ENCODE data around the gene ZNF503.

Gene ZNF503

GRCh38 chr10:75407224-75407712 lies 5.7 kb upstream of the ZNF503 start:
- DNase-seq, result no peak

- DNase-seq, result no peak
Measured at GRCh38 chr10:75406462-75407223, 5.1 kb upstream of the ZNF503 start.

DNA sequence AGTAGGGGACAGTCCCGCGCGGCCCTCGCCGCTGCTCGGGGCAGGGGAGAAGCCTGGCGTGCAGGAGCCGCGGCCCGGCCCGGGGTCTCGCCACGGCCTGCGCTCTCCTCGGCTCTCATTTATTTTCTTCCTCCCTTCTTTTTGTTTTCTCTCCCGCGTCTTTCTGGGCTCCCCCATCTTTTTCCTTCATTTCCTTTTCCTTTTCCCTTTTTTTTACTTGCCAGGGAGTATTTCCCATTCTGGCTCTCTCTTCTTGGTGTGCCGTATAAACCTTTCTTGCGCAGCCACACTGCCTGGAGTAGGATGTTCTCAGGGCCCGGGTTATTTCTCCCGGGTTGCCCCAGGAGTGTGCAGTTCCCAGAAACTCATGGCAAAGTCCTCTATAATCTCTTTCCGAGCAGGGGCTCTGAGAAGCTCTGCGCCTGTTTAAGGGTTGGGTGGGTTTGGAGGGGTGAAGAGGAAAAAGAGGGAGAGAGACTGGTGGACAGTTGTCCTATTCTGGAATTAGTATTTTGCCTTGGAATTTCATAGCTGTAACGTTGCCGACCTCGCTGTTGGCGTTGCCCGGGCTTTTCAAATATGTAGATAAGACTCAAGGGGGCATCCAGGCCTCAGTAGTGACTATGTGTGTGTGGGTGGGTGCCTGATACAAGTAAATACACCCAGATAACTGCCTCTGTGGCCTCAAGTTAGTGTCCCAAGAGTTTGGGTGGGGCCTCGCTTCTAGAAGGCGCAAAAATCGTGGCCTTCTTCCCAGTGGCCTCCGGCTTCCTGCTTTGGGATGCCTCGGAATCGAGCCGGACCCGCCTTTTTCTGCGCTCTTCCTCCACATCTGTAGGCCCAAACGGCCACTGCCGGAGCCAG lies 4.3 kb upstream of the ZNF503 start:
- DNase-seq, result no peak

DNA sequence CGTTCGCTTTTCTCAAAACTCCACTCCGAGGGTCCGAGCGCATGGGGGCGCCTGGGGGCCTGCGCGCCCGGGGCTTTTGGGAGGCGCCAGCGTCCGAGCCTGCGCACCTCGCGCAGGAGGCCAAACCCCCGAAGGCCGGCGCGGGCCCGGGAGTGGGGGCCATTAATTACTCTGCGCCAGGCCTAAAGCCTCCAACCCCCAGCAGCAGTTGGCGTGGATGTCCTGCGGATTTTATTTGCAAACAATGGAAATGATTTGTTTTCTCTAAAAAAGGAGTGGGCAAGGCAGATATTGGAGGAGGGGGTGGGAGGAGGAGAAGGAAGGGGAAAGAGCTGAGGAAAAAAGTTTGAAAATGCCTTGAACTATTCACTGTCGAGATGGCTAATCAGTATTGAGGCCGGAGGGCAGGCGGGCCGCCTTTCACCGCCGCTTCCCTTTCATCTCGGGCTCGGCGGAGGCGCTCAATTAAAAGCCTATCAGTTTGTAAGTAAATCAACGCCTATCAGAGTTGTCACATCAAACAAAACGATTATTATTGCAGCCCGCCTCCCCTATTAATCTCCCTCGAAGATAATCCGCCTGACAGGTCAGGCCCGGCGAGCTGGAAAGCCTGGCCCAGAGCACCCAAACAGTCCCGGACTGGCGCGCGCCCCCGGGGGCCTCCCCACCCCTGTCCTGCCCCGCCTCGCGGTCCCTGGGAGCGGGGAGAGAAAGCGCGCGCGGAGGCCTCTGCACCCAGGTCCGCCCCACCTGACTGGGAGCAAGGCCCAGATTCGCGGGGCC lies 3.4 kb upstream of the ZNF503 start:
- DNase-seq, result peak in 8 of 51 donors; percentile 19 to 47 (median 26)

DNA sequence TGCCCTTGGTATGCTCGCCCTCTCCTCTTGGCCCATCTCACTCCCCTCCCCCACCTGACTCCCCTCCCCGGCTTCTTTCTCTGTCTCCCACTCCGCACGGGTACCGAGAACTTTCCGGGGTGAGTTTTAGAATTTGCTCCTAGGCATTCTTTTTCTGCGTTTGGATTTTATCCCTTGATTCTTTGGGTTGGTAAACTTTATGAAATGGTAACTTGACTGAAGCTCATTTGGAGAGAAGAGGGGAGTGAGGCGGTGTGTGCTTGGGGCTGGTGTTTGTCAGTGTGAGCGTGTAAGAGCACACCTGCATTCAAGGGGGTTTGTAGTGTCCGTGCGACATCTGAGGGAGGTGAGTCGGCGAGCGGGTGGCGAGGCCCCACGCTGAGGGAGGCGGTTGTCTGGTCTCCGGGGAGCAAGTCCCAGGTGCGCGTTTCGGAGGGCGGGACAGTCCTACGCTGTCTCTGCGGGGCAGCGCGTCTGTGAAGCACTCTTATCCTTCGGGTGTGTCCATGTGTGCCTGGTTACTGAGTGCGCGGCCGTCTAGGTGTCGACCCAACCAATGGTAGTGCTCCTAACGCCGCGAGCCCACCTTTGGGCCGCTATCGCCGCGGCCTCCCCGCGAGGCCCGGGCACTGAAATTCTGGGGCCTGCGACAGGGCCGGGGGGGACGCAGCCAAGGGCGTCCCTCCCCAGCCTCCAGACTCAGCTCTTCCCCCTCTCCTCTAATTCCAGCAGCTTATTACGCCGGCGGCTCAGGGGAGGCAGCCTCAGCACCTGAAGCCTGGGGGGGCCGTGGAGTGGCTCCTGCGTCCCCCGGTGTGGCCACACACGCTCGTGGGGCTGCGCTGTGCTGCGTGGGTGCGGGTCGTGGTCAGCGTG lies 2.6 kb upstream of the ZNF503 start:
- DNase-seq, result peak in 4 of 51 donors; percentile 17 to 51 (median 46)

DNA sequence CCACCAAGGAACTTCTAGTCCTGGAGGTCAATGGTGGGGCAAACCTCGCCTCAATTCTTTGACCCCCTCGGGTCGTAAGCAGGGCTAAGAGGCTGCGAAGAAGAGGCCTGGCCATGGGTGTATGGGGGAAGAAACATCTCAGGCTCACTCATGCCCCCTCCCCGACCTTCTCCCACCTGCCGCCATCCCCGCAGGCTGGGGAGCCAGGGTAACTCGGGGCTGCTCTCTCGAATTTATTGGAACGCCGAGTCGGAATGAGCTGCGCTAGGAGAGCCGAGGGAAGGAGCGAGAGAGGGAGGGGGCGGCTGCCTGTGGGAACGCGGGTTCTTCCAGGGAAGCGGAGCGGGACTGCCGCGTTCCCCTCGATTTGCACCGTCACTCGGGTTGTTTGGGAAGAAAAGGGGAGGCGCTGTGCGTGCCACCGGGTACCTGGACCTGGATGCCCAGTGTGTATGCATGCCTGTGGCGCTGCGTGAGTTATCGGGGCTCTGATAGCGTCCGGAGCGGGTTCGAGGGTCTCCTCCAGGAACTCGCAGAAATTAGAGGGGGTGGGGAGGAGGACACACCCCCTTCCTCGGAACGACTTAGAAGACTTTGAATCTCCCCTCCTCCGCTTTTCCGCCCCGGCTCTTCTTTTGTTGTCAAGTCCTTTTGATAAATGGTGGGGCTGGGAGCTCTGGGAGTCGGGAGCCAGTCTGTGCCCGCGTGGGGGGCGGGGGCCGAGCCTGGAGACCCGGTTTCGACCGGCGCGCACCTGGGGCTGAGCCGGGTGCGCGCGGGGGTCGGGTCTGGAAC lies 1.8 kb upstream of the ZNF503 start:
- DNase-seq, result peak in 8 of 51 donors; percentile 25 to 66 (median 44)

GRCh38 chr10:75402486-75403143 lies 1.1 kb upstream of the ZNF503 start:
- DNase-seq, result peak in 11 of 51 donors; percentile 29 to 66 (median 51)

- DNase-seq, result peak in 23 of 51 donors; percentile 38 to 67 (median 53)
Measured at GRCh38 chr10:75400771-75401568, 594 bp downstream of the ZNF503 start.

GRCh38 chr10:75400163-75400770 lies 1.3 kb downstream of the ZNF503 start:
- DNase-seq, result peak in 13 of 51 donors; percentile 21 to 79 (median 63)

DNA sequence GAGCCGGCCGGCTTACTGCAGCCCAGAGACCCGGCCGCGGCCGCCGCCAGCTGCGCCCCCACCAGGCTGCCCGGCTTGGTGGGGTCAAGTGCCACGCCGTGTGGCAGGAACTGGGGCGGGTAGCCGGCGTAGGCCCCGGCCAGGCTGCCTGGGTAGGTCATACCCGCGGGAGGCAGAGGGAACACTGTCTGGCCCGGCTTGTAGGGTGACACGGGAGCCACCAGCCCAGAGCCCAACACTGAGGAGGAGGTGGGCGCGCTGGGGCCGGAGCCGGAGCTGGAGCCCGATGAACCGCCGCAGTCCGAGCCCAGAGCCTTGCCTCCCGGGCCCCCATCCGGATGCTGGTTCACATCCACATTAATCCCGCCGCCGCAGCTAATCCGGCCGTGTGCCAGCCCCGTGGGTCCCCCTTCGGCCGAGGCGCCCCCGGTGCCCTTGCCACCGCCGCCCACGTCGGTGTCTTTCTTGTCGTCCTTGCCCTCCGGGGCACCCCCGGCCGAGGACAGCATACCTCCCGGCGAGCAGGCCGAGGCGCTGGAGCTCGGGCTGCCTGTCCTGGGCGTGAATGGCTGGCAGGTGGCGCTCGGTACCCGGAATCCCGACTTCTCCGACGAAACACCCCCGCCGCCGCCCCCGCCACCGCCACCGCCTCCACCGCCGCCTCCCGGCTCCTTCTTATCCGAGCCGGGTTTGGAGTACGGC lies 2.0 kb downstream of the ZNF503 start:
- peak in 46 of 51 donors; percentile 15 to 84 (median 61) for DNase-seq

DNA sequence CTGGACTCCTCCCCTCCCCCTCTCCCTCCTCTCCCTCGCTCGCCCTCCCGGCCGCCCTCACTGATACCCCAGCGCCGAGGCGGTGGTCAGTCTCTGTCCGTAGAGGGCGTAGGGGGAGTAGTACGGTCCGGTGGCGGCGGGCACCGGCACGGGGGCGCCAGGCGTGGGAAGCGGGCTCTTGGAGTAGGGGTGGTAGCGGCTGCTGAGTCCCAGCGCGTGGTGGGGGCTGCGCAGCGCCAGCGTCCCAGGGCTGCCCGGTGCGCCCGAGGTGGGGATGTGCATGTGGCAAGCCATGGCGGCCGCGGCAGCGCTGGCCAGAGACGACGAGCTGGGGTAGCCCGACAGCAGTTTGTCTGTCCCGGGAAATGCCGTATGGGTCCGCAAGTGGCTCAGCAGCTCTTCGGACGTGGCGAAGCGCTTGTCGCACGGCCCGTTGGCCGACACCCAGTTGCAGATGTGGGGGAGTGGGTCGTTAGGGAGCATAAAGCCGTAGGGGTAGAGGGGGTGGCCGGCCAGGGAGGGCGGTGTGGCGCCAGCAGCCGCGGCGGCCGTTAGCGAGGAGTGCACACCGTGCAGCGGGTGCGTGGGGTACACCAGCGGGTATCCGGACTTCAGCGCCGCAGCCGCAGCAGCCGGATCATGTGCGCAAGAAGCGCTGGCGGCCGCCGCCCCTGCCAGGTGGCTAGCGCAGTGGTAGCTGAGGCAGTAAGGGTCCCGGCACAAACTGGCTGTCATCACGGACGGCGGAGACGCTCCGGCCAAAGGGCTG lies 2.7 kb downstream of the ZNF503 start:
- DNase-seq, result peak in 1 of 51 donors; percentile 31

DNA sequence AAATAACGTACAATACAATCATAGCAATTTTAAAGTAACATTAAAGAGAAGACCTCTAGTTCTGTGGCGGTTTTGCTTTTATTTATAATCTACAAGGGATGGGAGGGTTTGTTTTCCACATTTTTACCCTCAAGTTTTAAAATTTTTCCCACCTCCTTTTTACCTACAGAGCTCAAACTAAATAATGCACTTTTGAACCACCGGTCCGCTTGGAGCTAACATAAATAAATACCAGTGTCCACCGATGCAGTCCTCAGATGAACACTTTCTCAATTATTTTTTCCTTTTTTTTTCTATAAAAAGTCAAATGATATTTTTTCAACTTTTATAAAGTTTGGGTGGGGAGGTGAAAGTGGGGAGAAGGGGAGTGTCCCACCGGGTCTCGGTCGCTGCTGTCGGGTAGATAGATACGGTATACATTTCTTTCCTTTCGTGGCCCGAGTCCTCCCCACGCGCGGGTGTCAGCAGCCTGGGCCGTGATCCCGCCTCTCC lies 3.3 kb downstream of the ZNF503 start:
- DNase-seq, result no peak

DNA sequence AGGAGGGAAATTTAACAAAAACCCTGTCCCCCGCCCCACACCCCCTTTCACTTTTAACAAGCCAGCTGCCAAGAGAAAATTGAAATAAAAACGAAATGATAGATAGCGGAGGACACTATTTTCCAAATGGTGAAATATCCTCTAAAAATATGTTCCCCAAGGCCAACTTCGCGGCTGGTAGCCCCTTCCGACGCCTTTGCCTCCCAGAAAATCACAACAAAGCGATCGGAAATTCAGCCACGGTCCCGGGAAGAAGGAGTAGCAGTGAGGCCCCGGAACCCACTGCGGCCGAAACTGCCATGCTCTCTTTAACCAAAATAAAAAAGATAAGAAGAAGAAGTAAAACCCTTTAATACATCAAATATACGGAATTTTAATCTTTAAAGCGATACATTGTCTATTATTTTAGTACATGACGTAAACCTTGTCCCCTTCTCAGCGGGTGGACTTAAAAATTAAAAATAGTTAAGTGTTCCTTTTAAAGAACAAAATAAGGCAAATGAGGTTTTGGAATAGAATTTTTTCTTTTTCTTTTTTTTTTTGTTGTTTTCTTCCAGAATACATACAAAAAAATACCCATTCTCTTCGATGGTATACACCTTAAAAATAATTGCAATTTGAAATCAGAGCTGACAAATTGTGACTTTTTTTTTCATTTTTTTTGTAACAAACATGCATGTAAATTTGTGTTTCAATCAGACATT lies 3.9 kb downstream of the ZNF503 start:
- DNase-seq, result no peak

DNA sequence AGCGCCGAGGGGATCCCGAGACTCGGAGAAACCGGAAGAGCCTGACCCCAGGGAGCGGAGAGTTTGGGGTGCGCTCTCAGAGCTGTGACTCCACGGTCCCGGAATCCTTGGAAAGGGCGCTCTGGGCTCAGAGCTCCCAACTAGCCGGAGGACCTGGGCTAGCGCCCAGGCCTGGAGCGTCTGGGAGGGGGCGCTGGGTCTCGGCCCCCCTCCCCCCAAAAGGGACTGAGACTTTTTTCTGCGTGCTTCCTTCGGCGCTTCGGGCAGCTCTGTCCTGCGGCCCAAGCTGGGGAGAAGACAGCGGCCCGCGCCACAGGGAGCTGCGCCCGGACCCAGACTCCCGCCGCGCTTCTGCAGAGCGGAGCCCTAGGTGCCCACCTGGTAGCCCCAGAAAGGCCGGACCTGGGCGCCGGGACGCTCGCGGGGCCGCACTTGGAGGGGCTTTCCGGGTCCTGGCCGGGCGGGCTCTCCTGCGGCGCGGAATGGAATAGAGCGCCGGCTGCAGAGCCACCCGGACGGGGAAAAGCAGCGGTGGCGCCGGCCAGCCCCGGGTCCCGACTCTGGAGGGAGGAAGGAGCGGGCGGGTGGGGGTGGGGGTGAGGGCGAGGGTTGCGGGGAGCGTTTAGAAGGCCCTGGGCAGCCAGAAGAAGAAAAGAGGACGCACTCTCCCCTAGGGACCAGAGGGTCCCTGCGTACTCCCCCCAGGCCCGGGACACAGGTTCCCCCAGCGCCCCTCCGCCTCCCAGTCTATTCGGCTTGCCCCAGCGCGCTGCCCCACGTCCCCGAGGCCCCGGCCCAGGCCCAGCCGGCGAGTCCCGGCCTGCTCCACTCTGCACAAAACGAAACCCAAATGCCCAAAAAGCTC lies 4.7 kb downstream of the ZNF503 start:
- peak in 2 of 51 donors; percentile 37 to 38 for DNase-seq
